K562 (cell line): ENCODE data around the gene SCN8A. TPM values are rescaled to one million over a fixed set of nuclear protein-coding genes. Genes with fewer than 3 reads are reported as not detected.
A peak's percentile ranks its signal among the peaks of the same experiment; 100 is the strongest.
"Not testable (repeated sequence)": the region's sequence is repeated elsewhere in the genome, so short reads cannot be mapped to it uniquely, and the experiment has no call there.

Experiments used
- ATAC-seq: fragments of 200-7000 bp; cut with Tn5 transposase; 3 replicates; pipeline ENCODE4 v1.9.1; 2020; ENCODE audit warnings: moderate library complexity
- BruUV-seq: library from RNA; stranded (reverse); fragments of 400-500 nt; replicated peaks from 2 replicates; lab custom pipeline; 2021; lab: Mats Ljungman, UMichigan
- CTCF ChIA-PET: fragments of 300-600 bp; formaldehyde crosslinking; extraction: SDS; loops from one replicate; lab custom pipeline; 2021; ENCODE audit warnings: low intra/inter-chr PET ratio; lab: Yijun Ruan, JAX
- POLR2A ChIA-PET: fragments of 300-600, 350-650 bp; sonication (Branson Sonifier 250); formaldehyde crosslinking; extraction: SDS; loops from one replicate; lab custom pipeline; 2021; ENCODE audit warnings: antibody characterized with exemption, inconsistent platforms; lab: Yijun Ruan, JAX
- DNase-seq, 4 experiments: peaks; one replicate each; pipeline versions ENCODE4 v3.0.0 to v3.0.0-alpha.2; 2011 to 2018; ENCODE audit warnings: low spot score in 3 of 4, mixed read lengths in 3 of 4; ENCODE audit errors: extremely low read depth in 1 of 4
- FAIRE-seq: peaks from 2 replicates; lab custom pipeline; 2011; peaks lifted over from hg19 to GRCh38; lab: Jason Lieb, UNC
- H2AFZ ChIP-seq: 2 replicates; pipeline ENCODE4 v1.6.0; 2011; ENCODE audit warnings: low read depth, low read length, control low read depth, inconsistent platforms
- H3K27ac ChIP-seq: fragments of 200-600 bp; 3 replicates; pipeline ENCODE4 v1.8.0; 2011; ENCODE audit warnings: low read depth, mild to moderate bottlenecking, control low read depth, inconsistent platforms, low read length, moderate library complexity, mixed read lengths; ENCODE audit errors: extremely low read depth
- H3K27me3 ChIP-seq, 2 experiments: fragments of 300-600 bp in 1 of 2; 2 replicates in 1 of 2; 3 replicates in 1 of 2; pipeline versions ENCODE4 v1.6.0 to v1.8.0; 2011; ENCODE audit warnings: inconsistent platforms in 2 of 2, low read length in 2 of 2, mild to moderate bottlenecking in 1 of 2, mixed read lengths in 1 of 2, moderate library complexity in 1 of 2; ENCODE audit not compliant: control insufficient read depth in 2 of 2, insufficient read depth in 2 of 2
- H3K36me3 ChIP-seq: fragments of 300-600 bp; 3 replicates; pipeline ENCODE4 v1.8.0; 2011; ENCODE audit warnings: mild to moderate bottlenecking, low read length, inconsistent platforms; ENCODE audit not compliant: control insufficient read depth, insufficient read depth
- H3K4me1 ChIP-seq, 2 experiments: fragments of 200-600 bp in 1 of 2; replicated peaks in 1 of 2; 2 replicates in 1 of 2; 3 replicates in 1 of 2; pipeline versions ENCODE4 v1.5.1 to v1.8.0; 2011; ENCODE audit warnings: inconsistent platforms in 2 of 2, low read length in 2 of 2, mild to moderate bottlenecking in 1 of 2, mixed read lengths in 1 of 2, moderate library complexity in 1 of 2; ENCODE audit not compliant: control insufficient read depth in 2 of 2, insufficient read depth in 2 of 2
- H3K4me2 ChIP-seq: 2 replicates; pipeline ENCODE4 v1.6.1; 2011; ENCODE audit warnings: low read length, control low read depth, inconsistent platforms, mixed read lengths; ENCODE audit not compliant: insufficient read depth
- H3K4me3 ChIP-seq: fragments of 200-600 bp; sonication (generic), shearing (Covaris generic); 2 replicates; pipeline ENCODE4 v1.5.1; 2016; ENCODE audit warnings: control low read depth, inconsistent platforms
- H3K79me2 ChIP-seq: fragments of 200-600 bp; 3 replicates; pipeline ENCODE4 v1.8.0; 2011; ENCODE audit warnings: low read length, inconsistent platforms; ENCODE audit not compliant: control insufficient read depth, insufficient read depth
- H3K9ac ChIP-seq, 2 experiments: 2 replicates each; pipeline versions ENCODE4 v1.6.0 to v1.6.1; 2011; ENCODE audit warnings: low read depth in 2 of 2, low read length in 2 of 2, control low read depth in 1 of 2, inconsistent platforms in 1 of 2, mild to moderate bottlenecking in 1 of 2, mixed read lengths in 1 of 2; ENCODE audit not compliant: insufficient read depth in 1 of 2
- H3K9me1 ChIP-seq: one replicate; pipeline ENCODE4 v1.6.0; 2011; ENCODE audit warnings: inconsistent platforms, mild to moderate bottlenecking, low read length, moderate library complexity; ENCODE audit not compliant: control insufficient read depth, insufficient read depth
- H3K9me3 ChIP-seq: replicated peaks from 2 replicates; pipeline ENCODE4 v1.5.1; 2011; ENCODE audit warnings: low read depth, low read length, inconsistent platforms; ENCODE audit not compliant: control insufficient read depth, insufficient read depth
- H4K20me1 ChIP-seq: replicated peaks from 2 replicates; pipeline ENCODE4 v1.6.1; 2011; ENCODE audit warnings: low read length, inconsistent platforms, mixed read lengths; ENCODE audit not compliant: control insufficient read depth, insufficient read depth
- EGR1 ChIP-seq: fragments of 450-650 bp; conservative IDR thresholded peaks from 2 replicates; pipeline ENCODE4 v1.6.1; 2017; ENCODE audit warnings: mild to moderate bottlenecking
- FIP1L1 ChIP-seq: fragments of 200-400 bp; formaldehyde crosslinking; IDR thresholded peaks from 2 replicates; pipeline ENCODE4 v1.6.1; 2018; ENCODE audit warnings: mild to moderate bottlenecking, low read depth, low read length; ENCODE audit not compliant: poor library complexity, severe bottlenecking
- LCOR ChIP-seq: sonication (generic); formaldehyde crosslinking; IDR thresholded peaks from 2 replicates; pipeline ENCODE4 v1.8.0; 2022; ENCODE audit warnings: mild to moderate bottlenecking, missing genetic modification reagents
- MXI1 ChIP-seq: IDR thresholded peaks from 2 replicates; pipeline ENCODE4 v1.6.1; 2011; ENCODE audit warnings: low read depth, mild to moderate bottlenecking, improper control_type of control experiment, low read length
- TRIM24 ChIP-seq, 2 experiments: fragments of 450-650 bp; IDR thresholded peaks; 2 replicates each; pipeline ENCODE4 v1.6.1; 2016
- U2AF1 ChIP-seq: fragments of 200-400 bp; formaldehyde crosslinking; optimal IDR thresholded peaks from 2 replicates; pipeline ENCODE3; 2017; ENCODE audit warnings: mild to moderate bottlenecking, low read depth, low read length, moderate library complexity
- ZNF24 ChIP-seq: fragments of 450-650 bp; IDR thresholded peaks from 2 replicates; pipeline ENCODE4 v1.6.1; 2016
- ZNF280B ChIP-seq: fragments of 250-450 bp; sonication (Bioruptor Pico); IDR thresholded peaks from 2 replicates; pipeline ENCODE4 v1.5.1; 2021; ENCODE audit warnings: mild to moderate bottlenecking
- ZNF695 ChIP-seq: fragments of 450-650 bp; formaldehyde crosslinking; IDR thresholded peaks from 2 replicates; pipeline ENCODE4 v1.4.0; 2020; ENCODE audit warnings: mild to moderate bottlenecking, moderate library complexity
- ZNF830 ChIP-seq: fragments of 250-450 bp; sonication (Bioruptor Pico); IDR thresholded peaks from 2 replicates; pipeline ENCODE4 v1.5.0; 2021; ENCODE audit warnings: mild to moderate bottlenecking
- WGBS: fragments of 100-300 bp; shearing (Covaris generic); methylation state at CpG from one replicate; pipeline ENCODE4 v1.1.6; 2016; ENCODE audit warnings: low coverage, mixed read lengths; ENCODE audit not compliant: insufficient coverage; ENCODE audit errors: missing lambda C conversion rate; 5-methylcytosine and 5-hydroxymethylcytosine counted together
- in situ Hi-C: fragments of 300-500 bp; cut with MboI; formaldehyde crosslinking; loops from 4 replicates; pipeline ENCODE4 v1.15.0; 2018; ENCODE audit warnings: inconsistent platforms, mixed read lengths
- intact Hi-C: fragments of 100-400 bp; cut with micrococcal nuclease; formaldehyde crosslinking; loops from 2 replicates; pipeline ENCODE4 v1.14.2; 2022
- polyA plus RNA-seq, 8 experiments: library from polyadenylated mRNA; depleted of rRNA in 4 of 8; stranded (reverse) in 5 of 8; unstranded in 3 of 8; fragments of >200 nt; fragmentation: Nextera tagmentation in 2 of 8; fragmentation: Illumina TruSeq in 1 of 8; extraction: Ambion mirVana in 2 of 8; extraction: Trizol in 1 of 8; gene quantifications; 2 replicates each; pipeline versions ENCODE4 v1.2.1 to v1.2.3, GENCODE V29; 2011 to 2014; ENCODE audit warnings: inconsistent platforms in 1 of 8, missing spikeins in 1 of 8
- total RNA-seq, 7 experiments: library from RNA; depleted of rRNA in 6 of 7; stranded (reverse); fragments of >200 nt in 6 of 7; fragmentation: Illumina TruSeq in 2 of 7; extraction: Trizol in 2 of 7; gene quantifications; 2 replicates each; pipeline versions ENCODE4 v1.2.1 to v1.2.3, GENCODE V29; 2011 to 2021; ENCODE audit warnings: low replicate concordance in 1 of 7
- TF ChIP-seq, protein P1 (sequence below): fragments of 450-650 bp; IDR thresholded peaks from 2 replicates; pipeline ENCODE4 v1.6.1; 2017; ENCODE audit warnings: antibody characterized with exemption

Gene SCN8A
- total and polyA plus RNA-seq, 9 of the 15 experiments (the other 6 are each of a cell fraction or from before 2014, with no cell fraction given): 0.03 to 0.29 (median 0.15) TPM; not detected in 1

- TF ChIP-seq LCOR (CRISPR knock-in tag) (no peak), EGR1 (no peak), ZNF280B (no peak)
Observed at GRCh38 chr12:51548241-51548640, 42.8 kb upstream of the SCN8A start (continued).

GRCh38 chr12:51549637-51550036 lies 41.4 kb upstream of the SCN8A start:
- Histone ChIP-seq H3K9ac (no peak overlapping the region), H3K27me3 (peaks cover 4 to 5% of the 10 kb centered on the region in 2 experiments; a peak in 2 of 5 replicates), H3K27ac (no peak overlapping the region)
- POLR2A ChIA-PET: interaction anchor here (0.7 kb wide), 1 partner anchor 9 kb away, joined by 3 read pairs; no protein-coding TSS in a partner anchor
- FAIRE-seq: no peak
- CTCF ChIA-PET: no interaction called here
- TF ChIP-seq U2AF1: no peak
- no peak for TF ChIP-seq MXI1
- TF ChIP-seq ZNF830 (CRISPR knock-in tag): no peak
- no peak for TF ChIP-seq ZNF24
- no peak for TF ChIP-seq ZNF695
- no peak for TF ChIP-seq FIP1L1
- no peak for TF ChIP-seq TRIM24 (IDR thresholded peaks at IDR 0.05)
- TF ChIP-seq, protein P1, sequence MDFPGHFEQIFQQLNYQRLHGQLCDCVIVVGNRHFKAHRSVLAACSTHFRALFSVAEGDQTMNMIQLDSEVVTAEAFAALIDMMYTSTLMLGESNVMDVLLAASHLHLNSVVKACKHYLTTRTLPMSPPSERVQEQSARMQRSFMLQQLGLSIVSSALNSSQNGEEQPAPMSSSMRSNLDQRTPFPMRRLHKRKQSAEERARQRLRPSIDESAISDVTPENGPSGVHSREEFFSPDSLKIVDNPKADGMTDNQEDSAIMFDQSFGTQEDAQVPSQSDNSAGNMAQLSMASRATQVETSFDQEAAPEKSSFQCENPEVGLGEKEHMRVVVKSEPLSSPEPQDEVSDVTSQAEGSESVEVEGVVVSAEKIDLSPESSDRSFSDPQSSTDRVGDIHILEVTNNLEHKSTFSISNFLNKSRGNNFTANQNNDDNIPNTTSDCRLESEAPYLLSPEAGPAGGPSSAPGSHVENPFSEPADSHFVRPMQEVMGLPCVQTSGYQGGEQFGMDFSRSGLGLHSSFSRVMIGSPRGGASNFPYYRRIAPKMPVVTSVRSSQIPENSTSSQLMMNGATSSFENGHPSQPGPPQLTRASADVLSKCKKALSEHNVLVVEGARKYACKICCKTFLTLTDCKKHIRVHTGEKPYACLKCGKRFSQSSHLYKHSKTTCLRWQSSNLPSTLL: no peak
- TF ChIP-seq, all 486 proteins: peak for 0
- H3K36me3 ChIP-seq: no peaks in the 10 kb centered on the region
- no peaks in the 10 kb centered on the region for H3K4me1 ChIP-seq
- intact Hi-C loops: no loop called here
- ATAC-seq: no peak
- no peaks in the 10 kb centered on the region for H3K9me3 ChIP-seq
- H2AFZ ChIP-seq: no peak overlapping the region
- 9% methylated on average over 8 of the region's 8 CpGs for WGBS
- no peaks in the 10 kb centered on the region for H4K20me1 ChIP-seq
- BruUV-seq: no TSS peak
- H3K79me2 ChIP-seq: no peaks in the 10 kb centered on the region
- H3K4me3 ChIP-seq: no peak overlapping the region
- no peak overlapping the region for H3K4me2 ChIP-seq
- no peak for DNase-seq
- in situ Hi-C loops: no loop called here
- H3K9me1 ChIP-seq: no peaks in the 10 kb centered on the region

- H3K36me3 ChIP-seq, H3K4me2 ChIP-seq, H2AFZ ChIP-seq, ATAC-seq, H3K79me2 ChIP-seq, H3K27ac ChIP-seq, in situ Hi-C loops, DNase-seq, H3K4me3 ChIP-seq, intact Hi-C loops, FAIRE-seq, H3K27me3 ChIP-seq, H3K9me1 ChIP-seq, H4K20me1 ChIP-seq, H3K9me3 ChIP-seq, POLR2A ChIA-PET, H3K9ac ChIP-seq, CTCF ChIA-PET, H3K4me1 ChIP-seq: not testable (repeated sequence)
- BruUV-seq: TSS peak; percentile 59
- 0% methylated on average over 3 of the region's 28 CpGs for WGBS
Observed at GRCh38 chr12:51568271-51569032, 22.6 kb upstream of the SCN8A start.
